Measurements from ENCODE around the gene SDHA. TPM values are rescaled to one million over a fixed set of nuclear protein-coding genes. Genes with fewer than 3 reads are reported as not detected.

SDHA gene
- polyA plus RNA-seq, 1 donor from 2014 or later: 70.4 TPM

- H3F3A ChIP-seq (ENCODE audit: insufficient read depth, low read length, poor library complexity, severe bottlenecking): no peaks in the 10 kb centered on the region
- TF ChIP-seq EZH2 (IDR thresholded peaks at IDR 0.05; ENCODE audit: borderline replicate concordance, insufficient read depth, low read length, poor library complexity, severe bottlenecking): no peak
- no peak for TF ChIP-seq EP300 (conservative IDR thresholded peaks at IDR 0.05; ENCODE audit: poor library complexity, severe bottlenecking)
- no peak for TF ChIP-seq TAF1 (IDR thresholded peaks at IDR 0.05; ENCODE audit: low read depth)
- TF ChIP-seq MXI1 (conservative IDR thresholded peaks at IDR 0.05; ENCODE audit: poor library complexity, severe bottlenecking): no peak
- no peak for TF ChIP-seq POLR2AphosphoS5 (IDR thresholded peaks at IDR 0.05)
- TF ChIP-seq SMC3 (conservative IDR thresholded peaks at IDR 0.05; ENCODE audit: poor library complexity): no peak
- TF ChIP-seq, protein P1, sequence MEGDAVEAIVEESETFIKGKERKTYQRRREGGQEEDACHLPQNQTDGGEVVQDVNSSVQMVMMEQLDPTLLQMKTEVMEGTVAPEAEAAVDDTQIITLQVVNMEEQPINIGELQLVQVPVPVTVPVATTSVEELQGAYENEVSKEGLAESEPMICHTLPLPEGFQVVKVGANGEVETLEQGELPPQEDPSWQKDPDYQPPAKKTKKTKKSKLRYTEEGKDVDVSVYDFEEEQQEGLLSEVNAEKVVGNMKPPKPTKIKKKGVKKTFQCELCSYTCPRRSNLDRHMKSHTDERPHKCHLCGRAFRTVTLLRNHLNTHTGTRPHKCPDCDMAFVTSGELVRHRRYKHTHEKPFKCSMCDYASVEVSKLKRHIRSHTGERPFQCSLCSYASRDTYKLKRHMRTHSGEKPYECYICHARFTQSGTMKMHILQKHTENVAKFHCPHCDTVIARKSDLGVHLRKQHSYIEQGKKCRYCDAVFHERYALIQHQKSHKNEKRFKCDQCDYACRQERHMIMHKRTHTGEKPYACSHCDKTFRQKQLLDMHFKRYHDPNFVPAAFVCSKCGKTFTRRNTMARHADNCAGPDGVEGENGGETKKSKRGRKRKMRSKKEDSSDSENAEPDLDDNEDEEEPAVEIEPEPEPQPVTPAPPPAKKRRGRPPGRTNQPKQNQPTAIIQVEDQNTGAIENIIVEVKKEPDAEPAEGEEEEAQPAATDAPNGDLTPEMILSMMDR (IDR thresholded peaks at IDR 0.05; ENCODE audit: poor library complexity, severe bottlenecking): no peak
- no peak for TF ChIP-seq REST (IDR thresholded peaks at IDR 0.05; ENCODE audit: borderline replicate concordance)
- no peak for TF ChIP-seq RAD21 (conservative IDR thresholded peaks at IDR 0.05)
- no peak overlapping the region for H3K4me2 ChIP-seq (ENCODE audit: low read length)
These were observed 37.7 kb upstream of the SDHA start for GRCh38 chr5:180286-180918.

GRCh38 chr5:181160-181559 is 37.0 kb upstream of the SDHA start:
- Histone ChIP-seq H3K9me3 (ENCODE audit: low read length) (no peaks in the 10 kb centered on the region), H2AFZ (ENCODE audit: low read depth, low read length) (no peak overlapping the region), H3K27me3 (ENCODE audit: insufficient read depth, low read depth, low read length) (no peaks in the 10 kb centered on the region), H3F3A (ENCODE audit: insufficient read depth, low read length, poor library complexity, severe bottlenecking) (no peaks in the 10 kb centered on the region), H3K4me2 (ENCODE audit: low read length) (no peak overlapping the region), H3K27ac (ENCODE audit: low read length) (no peak overlapping the region), H3K79me2 (replicated peaks; ENCODE audit: insufficient read depth, low read length) (no peaks in the 10 kb centered on the region), H3K36me3 (ENCODE audit: insufficient read depth, low read length) (no peaks in the 10 kb centered on the region), H3K9ac (ENCODE audit: low read length) (no peak overlapping the region), H4K20me1 (ENCODE audit: insufficient read depth) (no peaks in the 10 kb centered on the region), H3K4me3 (ENCODE audit: low read length) (no peak overlapping the region), H3K9me2 (ENCODE audit: insufficient read depth, low read length) (no peaks in the 10 kb centered on the region)
- TF ChIP-seq SMC3 (conservative IDR thresholded peaks at IDR 0.05; ENCODE audit: poor library complexity): no peak
- TF ChIP-seq, protein P1 (IDR thresholded peaks at IDR 0.05; ENCODE audit: poor library complexity, severe bottlenecking): no peak
- no peak for TF ChIP-seq RAD21 (conservative IDR thresholded peaks at IDR 0.05)
- no peak for TF ChIP-seq POLR2AphosphoS5 (IDR thresholded peaks at IDR 0.05)
- no peak for TF ChIP-seq MXI1 (conservative IDR thresholded peaks at IDR 0.05; ENCODE audit: poor library complexity, severe bottlenecking)
- no peak for TF ChIP-seq TAF1 (IDR thresholded peaks at IDR 0.05; ENCODE audit: low read depth)
- no peak for TF ChIP-seq EZH2 (IDR thresholded peaks at IDR 0.05; ENCODE audit: borderline replicate concordance, insufficient read depth, low read length, poor library complexity, severe bottlenecking)
- no peak for TF ChIP-seq EP300 (conservative IDR thresholded peaks at IDR 0.05; ENCODE audit: poor library complexity, severe bottlenecking)

More at GRCh38 chr5:180286-180918, 37.7 kb upstream of the SDHA start:
- H3K79me2 ChIP-seq (replicated peaks; ENCODE audit: insufficient read depth, low read length): no peaks in the 10 kb centered on the region
- no peaks in the 10 kb centered on the region for H3K27me3 ChIP-seq (ENCODE audit: insufficient read depth, low read depth, low read length)
- no peak overlapping the region for H3K4me3 ChIP-seq (ENCODE audit: low read length)
- H2AFZ ChIP-seq (ENCODE audit: low read depth, low read length): no peak overlapping the region
- no peaks in the 10 kb centered on the region for H3K9me2 ChIP-seq (ENCODE audit: insufficient read depth, low read length)
- no peak overlapping the region for H3K9ac ChIP-seq (ENCODE audit: low read length)
- H3K27ac ChIP-seq (ENCODE audit: low read length): no peak overlapping the region
- no peaks in the 10 kb centered on the region for H4K20me1 ChIP-seq (ENCODE audit: insufficient read depth)
- H3K36me3 ChIP-seq (ENCODE audit: insufficient read depth, low read length): no peaks in the 10 kb centered on the region
- H3K9me3 ChIP-seq (ENCODE audit: low read length): no peaks in the 10 kb centered on the region

All from neural cell (in vitro differentiated cells).